Measurements from ENCODE around the gene ANKRD23.

ANKRD23 gene

DNA sequence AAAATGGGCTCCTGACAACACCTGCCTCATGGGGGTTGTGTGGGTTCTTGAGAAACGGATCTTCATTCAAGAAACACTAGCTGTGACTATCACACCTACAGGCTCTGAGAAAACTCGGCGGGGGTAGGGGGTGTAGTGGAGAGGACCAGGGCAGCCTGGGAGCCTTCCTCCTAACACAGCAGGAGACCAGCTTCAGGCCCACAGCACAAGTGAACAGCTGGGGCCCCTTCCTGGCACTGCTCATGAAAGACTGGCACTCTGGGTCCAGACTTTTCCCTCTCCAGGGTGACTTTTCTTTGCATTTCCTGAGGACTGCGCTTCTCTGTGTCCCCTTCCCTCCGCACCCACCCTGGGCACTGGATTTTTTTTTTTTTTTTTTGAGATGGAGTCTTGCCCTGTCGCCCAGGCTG, 33.2 kb upstream of the ANKRD23 start:
- DNase-seq: no peak

DNA sequence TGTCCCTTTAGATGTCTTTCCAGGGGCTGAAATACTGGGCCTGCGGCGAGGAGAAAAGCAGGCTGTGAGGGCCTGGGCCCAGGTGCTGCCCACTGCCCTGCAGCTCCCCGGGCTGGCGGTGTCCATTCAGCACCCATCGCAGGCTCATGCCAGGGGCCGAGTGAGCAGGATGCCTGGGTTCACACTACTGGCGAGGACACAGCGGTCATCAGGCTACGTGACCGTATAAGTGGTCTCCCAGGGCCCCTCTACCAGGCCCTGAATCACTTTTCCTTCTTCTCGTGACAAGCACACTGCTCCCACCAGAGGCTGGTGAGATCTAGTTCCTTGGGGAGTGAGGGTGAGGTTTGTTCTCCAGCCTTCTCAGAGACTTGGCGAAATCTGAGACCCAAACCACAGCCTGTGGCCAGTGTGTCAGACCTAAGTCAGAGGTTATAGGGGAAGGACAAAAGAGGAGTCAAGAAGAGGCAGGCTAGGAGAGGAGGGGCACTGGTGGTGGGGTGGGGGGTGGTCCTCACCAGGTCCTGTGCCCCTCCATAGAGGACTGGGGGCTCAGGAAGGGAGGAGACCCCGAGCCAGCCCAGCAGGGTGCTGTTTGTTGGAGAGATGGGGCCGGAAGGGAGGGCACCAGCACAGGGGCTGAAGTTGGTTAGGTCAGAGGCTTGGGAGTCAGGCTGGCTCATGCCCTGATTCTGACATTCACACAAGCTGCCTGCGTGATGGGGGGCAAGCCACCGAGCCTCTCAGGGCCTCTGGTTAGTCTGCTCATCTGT, 32.6 kb upstream of the ANKRD23 start:
- DNase-seq: no peak

DNA sequence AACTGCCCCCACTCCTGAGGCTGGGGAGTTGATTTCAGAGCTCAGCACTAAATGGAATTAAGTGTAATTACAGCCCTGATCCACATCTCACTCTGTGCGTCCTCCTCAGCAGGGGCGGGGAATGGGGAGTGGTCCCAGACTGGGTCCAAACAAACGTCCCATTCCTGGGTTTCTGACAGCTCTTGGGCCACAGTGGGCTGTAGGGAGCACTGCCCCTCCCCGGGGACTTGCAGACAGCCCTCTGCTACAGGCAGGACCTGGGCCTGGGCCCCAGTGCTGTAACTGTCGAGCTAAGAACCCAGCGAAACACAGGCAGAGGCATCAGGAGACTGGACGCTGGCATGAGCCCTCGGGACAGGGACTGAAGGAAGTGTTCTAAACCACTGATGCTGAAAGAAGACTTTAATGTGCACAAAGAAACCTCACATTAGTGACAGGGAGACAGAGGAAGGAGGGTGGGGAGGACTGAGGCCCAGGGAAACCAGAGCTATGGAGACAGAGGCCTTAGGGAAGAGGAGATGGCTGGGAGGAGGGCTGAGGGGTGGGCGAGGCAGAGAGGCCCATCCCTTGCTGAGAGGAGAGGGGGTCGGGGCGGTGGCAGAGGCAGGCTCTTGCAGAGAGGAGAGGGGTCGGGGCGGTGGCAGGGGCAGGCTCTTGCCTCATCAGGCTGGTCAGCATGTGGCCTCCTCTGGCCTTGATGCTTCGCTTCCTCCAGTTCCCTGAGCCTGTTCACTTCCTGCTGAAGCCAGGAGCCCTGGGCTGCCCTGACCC, 31.9 kb upstream of the ANKRD23 start:
- DNase-seq: no peak

DNA sequence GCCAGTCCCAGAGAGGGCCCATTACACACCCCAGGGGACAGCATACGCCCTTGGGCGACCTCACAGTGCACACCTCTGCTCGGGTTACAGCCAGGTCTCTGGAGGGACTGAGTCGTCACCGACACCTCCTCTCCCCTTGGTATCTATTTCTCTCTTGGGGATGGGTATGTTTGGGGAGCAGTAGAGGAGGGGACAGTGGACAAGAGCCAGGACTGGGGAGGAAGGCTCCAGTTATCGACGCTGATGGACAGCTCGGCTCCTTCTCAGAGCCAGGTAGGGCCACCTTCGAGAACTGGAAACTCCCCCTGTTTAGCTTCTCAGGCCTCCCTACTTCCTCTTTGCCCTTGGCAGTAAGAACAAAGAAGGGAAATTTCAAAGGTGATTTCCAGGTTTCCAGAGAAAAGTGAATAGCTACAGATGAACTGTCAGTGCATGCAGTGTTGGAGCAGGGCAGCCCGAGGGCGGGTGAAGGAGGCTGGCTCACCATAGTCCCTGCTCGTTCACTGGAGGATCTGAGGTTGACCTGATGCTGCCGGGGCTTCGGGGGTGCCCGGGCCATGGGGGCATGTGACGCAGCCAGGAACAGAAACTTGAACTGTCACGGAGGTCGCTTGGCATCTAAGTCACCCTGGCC, 30.5 kb upstream of the ANKRD23 start:
- DNase-seq: no peak

DNA sequence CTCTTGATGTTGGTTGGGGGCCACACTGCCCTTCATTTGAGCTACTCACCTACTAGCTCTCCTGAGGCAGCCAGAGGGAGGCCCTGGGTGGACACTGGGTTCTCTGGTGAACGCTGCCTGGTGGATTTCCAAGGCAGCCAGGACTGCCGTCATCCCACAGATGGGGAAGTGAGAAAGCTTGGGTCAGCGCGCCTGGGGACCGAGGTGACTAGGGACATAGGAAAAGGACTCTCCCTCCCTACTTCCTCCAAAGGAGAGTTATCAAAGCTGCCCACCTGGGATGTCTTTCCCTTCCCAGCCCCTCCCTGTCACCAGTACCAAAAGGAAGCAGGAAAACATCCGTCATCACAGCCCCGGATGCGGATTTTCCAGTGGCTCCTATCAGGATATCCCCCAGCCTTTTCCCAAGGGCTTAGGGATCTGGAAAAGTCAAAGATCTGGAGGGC, 29.9 kb upstream of the ANKRD23 start:
- DNase-seq: no peak

DNA sequence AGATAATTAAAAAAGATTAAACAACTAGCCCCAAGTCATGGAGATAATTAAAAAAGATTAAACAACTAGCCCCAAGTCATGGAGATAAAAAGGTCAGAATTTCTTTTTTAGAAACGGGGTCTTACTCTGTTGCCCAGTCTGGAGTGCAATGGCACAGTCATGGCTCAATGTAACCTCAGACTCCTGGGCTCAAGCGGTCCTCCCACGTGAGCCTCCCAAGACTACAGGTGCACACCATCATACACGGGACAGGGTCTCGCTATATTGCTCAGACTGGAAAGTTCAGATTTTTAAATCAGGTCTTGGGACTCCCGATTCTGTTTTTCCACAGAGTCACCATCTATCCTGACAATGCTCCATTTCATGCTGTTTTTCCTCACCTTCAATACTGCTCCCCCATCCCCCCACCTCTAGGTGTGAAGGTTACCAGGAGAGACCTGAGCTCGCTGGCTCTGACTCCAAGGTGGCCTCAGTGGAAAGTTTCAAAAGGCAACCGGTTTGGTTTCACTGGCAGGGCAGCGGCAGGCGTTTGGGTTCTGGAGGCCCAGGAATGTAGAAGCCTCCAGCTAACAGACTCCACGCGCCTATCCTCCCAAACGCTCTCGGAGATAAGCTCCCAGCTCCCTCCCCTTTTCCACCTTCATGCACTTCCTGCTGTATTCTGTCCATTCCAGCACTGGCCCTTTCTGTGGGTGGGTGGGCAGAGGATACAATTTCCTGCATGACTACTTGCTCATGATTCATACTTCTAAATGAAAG, 28.9 kb upstream of the ANKRD23 start:
- peak; percentile 90 for DNase-seq

DNA sequence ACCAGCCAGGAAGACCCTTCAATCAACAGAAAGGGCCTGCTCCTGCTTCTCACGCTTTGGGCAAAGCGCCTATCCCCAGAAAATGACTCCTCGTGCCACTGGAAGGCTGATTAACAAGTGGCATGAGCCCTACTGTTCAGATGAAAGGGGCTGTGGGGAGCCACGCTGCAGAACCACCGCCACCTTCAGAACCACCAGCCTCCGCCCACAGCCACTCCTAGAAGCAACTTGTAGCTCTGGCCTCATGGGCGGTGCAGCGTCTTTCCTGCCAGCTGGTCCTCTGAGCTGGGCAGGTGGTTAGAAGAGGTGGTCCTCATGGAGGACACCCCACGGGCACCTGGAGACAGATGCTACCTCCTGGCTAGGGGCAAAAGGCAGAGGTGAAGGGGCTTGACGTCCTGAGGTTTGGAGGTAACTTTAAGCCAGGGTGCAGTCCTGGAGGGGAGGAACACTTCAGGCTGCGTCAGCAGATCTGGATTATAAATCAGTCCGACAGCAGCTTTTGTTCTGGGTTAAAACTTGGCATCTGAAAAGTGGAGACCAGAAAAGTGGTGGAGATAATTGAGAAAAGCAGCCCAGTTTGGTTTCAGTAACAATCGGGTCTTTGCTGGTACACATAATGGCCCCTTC, 26.9 kb upstream of the ANKRD23 start:
- no peak for DNase-seq

DNA sequence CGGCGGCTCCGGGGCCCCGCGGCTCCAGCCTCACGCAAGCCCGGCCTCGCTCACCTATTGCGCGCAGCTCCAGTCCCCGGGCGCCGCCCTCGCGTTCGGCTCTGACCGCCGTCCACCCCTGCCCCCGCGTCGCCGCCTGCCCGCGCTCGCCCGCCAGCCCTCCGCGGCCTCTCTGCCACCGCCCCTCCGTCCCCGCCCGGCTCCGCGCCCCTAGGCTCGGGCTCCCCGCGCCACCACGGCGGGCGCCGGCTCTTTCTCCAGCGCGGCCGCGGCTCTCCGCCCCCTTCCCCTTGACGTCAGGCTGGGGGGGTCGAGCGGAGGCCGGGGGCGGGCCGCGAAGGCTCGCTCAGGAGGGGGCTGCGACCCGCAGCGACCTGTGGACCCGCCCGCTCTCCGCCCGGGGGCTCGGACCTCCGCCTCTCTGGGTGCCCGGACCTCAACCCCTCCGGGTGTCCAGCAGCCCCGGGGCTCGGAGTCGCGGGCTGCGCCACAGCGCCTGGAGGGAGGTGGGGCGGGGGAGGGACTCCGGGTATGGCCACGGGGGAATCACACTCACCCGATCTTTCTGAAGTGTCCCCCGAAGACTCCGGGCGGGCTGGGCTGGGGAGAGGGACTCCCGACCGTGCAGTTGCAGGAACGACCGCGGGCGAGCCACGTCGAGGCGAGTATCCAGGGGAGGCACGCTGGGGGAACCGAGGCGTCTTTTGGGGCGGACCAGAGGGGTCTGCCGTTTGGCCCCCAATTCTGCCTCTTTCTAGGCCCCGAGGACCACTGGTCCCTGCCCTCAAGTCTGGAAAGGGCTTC, 26.2 kb upstream of the ANKRD23 start, which contains the start of gene SEMA4C:
Gene SEMA4C, minus strand, starts transcription at position 259 of the 804 bp plus-strand sequence. CDS start 2,194 bp downstream, outside the sequence.
- peak; percentile 23 for DNase-seq

DNA sequence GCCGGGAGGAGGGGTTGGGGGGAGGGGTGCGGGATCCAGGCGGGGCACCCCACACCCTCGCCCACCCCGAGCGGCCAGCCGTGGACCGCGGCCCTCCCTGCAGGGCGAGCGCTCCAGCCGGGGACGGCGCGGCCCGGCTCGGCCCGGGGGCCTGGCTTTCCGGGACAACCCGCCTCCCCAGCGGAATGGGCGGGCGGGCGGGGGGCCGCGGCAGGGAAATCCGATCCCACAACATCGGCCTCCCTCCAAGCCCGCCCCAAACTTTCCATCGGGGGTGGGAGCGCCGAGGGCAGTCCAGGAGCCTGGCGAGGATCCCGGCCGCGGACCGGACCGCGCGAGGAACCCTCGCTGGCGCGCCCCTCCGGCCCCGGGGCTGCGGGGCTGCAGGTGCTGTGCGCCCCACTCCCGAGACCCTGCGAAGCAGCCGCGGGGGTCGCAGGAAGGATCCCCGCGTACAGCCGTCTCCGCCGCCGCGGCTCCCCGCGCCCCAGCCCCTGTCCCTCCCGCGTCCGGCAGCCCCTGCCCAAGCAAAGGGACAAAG, 25.5 kb upstream of the ANKRD23 start:
- DNase-seq: peak; percentile 76

DNA sequence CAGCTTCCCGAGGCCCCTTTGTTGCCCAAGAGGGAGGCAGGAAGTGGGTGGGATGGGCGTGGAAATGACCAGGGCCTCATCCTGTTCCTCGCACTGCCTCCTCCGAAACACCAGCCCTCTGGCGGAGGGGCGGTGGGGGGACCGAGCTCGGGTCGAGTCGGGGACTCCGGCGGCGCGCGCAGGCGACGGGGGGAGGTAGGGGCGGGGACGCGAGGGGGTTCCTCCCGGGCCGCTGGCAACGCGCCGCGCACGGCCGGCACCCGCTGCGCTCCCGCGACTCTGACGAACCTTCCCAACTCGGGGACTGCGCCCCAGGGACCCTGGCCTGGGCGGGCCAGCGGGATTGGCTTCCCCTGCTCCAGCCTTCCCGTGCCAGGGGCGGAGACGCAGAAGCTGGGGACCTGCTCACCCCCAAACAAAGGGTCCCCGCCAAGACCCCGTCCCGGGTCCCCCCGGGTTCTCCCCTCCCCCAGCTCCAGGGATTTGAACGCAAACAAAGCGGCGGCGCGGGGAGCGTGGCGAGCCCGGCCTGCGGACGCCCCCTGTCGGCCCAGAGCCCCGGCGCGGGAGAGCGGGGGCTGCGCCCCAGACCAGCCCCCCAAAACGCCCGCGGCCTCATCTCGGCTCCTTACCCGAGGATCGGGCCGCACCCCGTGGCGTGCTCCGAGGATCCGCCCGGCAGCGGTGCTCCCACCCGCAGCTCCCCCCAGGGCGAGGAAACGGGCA, 24.9 kb upstream of the ANKRD23 start:
- peak; percentile 91 for DNase-seq

DNA sequence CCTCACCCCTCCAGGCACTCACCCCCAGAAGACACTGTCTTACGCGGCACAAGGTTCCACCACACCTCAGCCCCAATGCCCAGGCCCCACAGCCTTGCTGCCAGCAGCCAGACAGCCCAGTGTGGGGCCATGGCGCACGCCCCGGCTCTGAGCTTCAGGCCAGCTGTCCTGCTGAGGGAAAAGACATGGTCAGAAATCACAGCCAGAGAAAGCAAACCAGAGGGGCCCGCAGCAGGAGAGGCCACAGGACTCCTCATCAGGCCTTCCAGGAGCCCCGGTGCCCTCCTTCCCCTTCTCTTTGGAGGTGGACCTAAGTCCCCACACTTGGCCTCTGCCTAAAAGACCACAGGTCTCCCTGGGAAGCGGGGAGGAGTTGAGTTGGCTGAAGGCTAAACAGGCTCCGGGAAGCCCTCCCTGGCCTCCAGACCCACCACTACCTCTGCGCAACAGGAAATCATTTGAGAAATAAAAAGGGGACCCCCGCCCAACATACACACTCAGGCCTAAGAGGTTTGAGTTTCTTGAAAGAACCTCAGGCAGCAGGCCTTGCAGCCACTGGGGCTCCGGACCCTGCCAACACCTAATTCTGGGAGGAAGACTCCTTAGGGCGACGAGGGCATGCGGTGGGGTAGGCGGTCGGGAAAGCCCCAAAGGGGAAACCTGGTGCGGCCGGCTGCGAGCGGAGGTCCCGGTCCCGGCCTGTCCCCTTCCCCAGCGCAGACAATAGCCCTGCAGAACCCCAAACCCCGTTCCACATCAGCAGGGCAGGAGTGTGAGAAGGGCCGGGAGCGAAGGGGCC, 24.1 kb upstream of the ANKRD23 start:
- DNase-seq: no peak

DNA sequence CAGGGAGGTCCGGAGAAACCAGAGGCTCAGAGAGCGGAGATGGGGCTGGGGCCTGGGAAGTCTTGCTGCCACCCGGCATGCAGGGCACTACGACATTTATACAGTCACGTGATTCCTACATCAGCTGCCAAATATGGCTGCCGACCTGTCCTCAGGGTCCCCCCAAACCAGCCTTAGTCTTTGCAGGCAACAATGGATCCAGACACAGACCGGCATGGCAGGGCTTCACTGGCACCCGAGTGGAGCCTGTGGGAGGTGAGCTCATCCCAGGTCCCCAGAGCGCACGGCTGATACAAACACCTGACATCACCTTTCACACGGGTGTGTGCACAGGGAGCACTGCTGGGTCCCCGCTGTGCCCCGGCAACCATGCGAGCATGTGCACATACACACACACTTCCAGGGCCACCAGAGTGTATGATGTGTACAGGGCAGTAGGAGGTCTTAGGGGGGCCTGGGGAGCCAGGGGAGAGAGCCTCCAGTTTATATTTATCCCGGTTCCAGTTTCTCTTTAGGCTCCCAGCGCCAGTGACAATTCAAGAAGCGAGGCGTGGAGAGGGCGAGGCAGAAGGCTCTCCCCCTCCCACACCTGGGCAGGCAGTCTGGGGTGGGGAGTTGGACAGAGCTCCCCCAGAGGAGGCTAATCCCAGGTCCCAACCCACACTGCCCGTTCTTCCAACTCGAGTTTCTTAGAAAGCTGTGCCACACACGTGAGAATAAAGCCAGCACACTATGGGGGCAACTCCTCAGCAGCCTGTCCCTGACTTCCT, 23.4 kb upstream of the ANKRD23 start:
- no peak for DNase-seq

DNA sequence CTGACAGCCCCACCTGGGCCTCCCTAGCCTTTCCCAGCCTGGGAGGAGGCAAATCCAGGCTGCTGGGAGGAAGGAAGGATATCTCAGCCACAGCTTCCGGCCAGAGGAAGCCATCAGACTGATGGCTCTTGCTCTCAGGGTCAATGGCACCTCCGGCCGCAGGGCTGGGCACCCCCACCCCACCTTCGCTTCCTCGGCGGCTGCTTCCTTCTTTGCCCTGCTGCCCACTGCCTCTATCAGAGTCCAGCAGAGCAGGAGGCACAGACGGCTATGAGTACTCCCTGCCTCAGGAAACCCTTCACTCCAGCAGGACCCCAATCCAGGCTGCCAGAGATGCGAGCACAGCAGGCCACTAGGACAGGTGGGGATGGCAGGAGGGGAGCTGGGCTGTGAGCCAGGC, 22.8 kb upstream of the ANKRD23 start:
- no peak for DNase-seq

DNA sequence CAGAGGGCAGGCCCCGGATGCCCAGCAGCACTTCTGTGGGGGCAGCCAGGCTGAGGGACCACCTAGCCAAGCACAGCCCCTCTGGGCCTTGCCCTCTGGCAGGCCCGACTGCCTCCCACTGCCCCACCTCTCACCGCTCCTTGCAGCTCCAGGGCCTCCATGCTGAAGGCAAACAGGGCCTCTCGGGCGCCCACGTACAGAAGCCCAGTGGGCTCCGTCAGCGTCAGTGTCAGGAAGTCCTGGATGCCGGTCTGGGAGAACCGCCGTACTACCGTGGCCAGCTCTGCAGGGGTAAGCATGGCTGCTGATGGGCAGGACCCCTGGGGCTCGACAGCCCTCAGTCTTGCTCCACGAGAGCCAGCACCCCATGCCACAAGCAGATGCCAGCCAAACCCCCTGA, 22.3 kb upstream of the ANKRD23 start:
- DNase-seq: no peak

DNA sequence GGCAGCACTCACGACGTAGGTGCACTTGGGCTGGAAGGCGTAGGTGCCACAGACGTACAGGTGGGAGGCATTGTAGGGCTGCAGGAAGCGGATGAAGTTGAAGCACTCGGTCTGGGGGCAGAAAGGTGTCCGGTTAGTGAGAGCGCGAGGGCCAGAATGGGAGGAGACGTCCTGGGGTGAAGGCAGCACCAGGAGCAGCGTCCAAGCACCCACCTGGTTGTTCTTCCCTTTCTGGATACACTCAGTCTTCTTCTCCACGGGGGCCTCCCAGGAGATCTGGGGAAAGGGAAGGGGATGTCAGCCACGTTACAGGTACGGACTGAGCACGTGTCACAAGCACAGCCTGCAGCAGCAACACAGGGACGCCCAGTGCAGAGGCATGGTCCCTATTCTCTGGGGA, 21.8 kb upstream of the ANKRD23 start:
- no peak for DNase-seq

DNA sequence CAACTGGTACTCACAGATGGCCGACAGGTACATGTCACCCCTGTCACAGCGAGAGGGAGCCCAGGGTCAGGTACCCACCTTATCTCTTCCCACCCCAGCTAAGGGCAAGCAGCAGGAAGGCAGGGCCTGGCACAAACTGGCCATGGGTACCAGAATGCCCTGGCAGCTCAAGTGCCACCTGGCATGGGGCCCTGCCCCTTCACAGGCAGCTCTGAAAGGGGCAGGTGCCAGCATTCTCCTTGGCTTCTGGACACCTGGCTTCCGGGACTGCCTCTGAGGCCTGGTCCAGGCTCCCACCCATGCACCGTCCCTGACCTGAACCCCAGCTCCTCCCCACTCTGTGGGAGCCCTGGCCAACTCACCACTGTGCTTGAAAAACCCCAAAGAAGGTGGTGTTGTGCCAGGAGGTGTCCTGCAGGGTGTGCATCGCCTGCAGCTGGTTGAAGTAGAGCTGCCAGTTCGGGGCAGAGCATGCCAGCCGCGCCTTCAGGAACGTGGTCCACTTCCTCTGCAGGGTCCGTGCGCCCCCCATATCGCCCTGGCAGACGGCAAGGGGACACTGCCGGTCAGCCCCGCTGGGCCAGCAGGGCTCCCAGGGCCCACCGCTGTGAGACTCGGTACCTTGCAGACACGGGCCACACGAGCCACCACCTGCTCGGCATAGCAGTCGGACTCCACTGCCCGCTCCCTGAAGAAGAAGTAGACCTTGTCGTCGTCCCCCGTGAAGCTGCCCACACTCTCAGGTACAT, 20.7 kb upstream of the ANKRD23 start:
- no peak for DNase-seq

DNA sequence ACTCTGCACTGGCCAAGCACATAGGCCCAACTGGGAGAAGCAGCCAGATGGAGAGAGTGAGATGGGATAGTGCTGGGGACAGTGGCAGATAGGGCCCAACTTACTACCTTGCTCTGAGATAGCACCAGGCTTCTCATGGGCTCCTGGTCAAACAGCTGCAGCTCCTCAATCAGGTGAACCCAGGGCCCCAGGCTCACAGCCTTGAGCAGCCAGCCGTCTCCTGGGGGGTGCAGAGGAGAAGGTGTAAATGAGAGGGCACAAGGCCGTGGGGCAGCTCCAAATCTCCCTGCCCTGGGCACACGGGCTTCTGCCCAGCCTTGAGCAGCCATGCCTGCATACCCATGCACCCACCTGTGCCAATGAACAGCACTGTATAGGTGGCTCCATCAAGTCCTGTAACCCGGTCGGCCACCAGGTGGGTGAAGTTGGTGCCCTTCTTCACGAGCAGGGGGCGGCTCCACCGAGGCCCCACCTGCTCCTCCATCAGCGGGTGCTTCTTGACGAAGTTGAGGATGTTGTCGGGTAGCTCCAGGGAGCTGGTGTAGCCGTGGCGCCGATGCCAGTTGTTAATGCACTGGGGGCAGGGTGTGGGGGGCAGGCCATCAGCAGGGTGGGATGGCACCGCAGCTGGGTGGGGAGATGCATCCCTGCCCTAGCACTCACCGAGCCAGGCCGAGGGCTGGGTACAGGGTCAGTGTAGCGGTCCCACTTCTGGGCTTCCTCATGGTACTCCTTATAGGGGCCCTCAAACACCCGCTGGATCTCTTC, 19.9 kb upstream of the ANKRD23 start:
- no peak for DNase-seq
